LNCaP clone FGC (cell line): ENCODE data around the gene COL1A2.

ENCODE experiments used
- DNase-seq: peaks from one replicate; pipeline ENCODE4 v3.0.0-alpha.2; 2011; ENCODE audit warnings: low read depth
- H3K4me3 ChIP-seq: 2 replicates; pipeline ENCODE4 v1.5.1; 2011; ENCODE audit warnings: mild to moderate bottlenecking, low read depth, low read length, control low read depth
- TF ChIP-seq, protein P1 (sequence below): IDR thresholded peaks from 2 replicates; pipeline ENCODE4 v1.5.1; 2012; ENCODE audit warnings: mild to moderate bottlenecking; ENCODE audit not compliant: control insufficient read depth, insufficient read depth; ENCODE audit errors: extremely low read depth

Gene COL1A2

DNA sequence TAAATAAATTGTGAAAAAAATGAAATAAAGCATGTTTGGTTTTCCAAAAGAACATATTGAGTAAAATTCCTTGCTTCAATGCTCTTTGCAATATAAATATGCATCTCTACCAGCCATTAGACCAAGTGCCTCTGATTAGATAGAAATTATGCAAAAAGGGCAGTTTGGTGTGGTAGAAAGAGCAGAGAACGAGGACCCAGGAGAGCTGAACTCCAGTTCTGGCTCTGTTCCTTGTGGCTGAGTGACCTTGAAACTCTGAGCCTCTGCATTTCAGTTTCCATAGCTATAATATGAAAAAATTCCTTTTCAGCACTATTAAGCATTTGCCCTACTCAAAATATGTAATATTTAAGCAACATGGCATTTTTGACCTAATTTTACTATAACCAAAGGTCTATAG lies 36.5 kb downstream of the COL1A2 start:
- TF ChIP-seq, protein P1, sequence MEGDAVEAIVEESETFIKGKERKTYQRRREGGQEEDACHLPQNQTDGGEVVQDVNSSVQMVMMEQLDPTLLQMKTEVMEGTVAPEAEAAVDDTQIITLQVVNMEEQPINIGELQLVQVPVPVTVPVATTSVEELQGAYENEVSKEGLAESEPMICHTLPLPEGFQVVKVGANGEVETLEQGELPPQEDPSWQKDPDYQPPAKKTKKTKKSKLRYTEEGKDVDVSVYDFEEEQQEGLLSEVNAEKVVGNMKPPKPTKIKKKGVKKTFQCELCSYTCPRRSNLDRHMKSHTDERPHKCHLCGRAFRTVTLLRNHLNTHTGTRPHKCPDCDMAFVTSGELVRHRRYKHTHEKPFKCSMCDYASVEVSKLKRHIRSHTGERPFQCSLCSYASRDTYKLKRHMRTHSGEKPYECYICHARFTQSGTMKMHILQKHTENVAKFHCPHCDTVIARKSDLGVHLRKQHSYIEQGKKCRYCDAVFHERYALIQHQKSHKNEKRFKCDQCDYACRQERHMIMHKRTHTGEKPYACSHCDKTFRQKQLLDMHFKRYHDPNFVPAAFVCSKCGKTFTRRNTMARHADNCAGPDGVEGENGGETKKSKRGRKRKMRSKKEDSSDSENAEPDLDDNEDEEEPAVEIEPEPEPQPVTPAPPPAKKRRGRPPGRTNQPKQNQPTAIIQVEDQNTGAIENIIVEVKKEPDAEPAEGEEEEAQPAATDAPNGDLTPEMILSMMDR, result no peak
- H3K4me3 ChIP-seq, result no peak overlapping the region
- DNase-seq, result no peak

GRCh38 chr7:94431619-94432280 lies 37.1 kb downstream of the COL1A2 start:
- TF ChIP-seq, protein P1, result no peak
- H3K4me3 ChIP-seq, result no peak overlapping the region
- DNase-seq, result no peak

GRCh38 chr7:94432281-94432670 lies 37.6 kb downstream of the COL1A2 start:
- TF ChIP-seq, protein P1, result no peak
- no peak overlapping the region for H3K4me3 ChIP-seq
- DNase-seq, result no peak

DNA sequence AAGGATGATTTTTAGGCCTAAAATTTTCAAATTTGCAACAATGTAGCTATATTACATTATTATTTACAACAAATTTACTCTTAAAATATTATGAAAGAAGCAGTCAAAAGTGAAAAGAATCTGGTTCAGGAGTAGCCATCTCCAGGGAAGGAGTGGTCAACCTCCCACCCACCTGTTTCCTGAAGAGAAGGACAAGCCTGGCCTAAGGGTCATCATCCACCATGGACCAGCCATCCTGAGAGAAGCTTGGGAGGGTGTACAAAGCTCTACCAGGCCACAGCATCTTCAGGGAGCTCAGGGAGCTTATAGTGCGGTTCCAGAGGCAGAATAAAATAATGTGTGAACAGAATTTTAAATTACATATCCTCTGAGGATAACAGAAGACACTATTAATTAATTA lies 38.1 kb downstream of the COL1A2 start:
- no peak overlapping the region for H3K4me3 ChIP-seq
- TF ChIP-seq, protein P1, result no peak
- no peak for DNase-seq

- DNase-seq, result no peak
- no peak overlapping the region for H3K4me3 ChIP-seq
- TF ChIP-seq, protein P1, result no peak
These were observed 38.5 kb downstream of the COL1A2 start for GRCh38 chr7:94433224-94433623.

- TF ChIP-seq, protein P1, result no peak
- no peak for DNase-seq
- H3K4me3 ChIP-seq, result no peak overlapping the region
These were observed 39.3 kb downstream of the COL1A2 start for GRCh38 chr7:94434042-94434441.

- H3K4me3 ChIP-seq, result no peak overlapping the region
- TF ChIP-seq, protein P1, result peak; percentile 89
- DNase-seq, result peak; percentile 18
These were observed 41.4 kb downstream of the COL1A2 start for GRCh38 chr7:94436018-94436604.
